ENCODE measurements around the gene ALDH16A1.

Gene ALDH16A1

GRCh38 chr19:49423985-49424303 lies 29.1 kb upstream of the ALDH16A1 start:
- DNase-seq, result no peak

DNA sequence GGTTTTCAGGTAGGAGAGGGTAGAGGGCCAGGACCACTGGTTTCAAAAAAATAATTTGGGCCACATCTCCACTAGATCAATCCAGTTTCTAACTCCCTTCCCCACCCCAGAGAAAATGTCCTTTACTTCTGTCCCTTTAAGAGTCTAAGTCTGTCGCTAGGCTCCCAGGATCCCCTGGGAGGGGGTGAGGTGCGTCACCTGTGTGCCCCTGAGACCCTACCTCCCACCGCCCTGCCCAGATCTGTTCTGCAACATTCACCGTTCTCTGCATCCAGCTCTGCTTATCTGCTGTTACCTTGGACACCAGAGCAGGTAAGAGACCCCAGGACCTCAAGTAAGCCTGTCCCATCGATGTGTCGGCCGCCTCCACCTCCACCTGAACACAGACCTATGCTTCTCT lies 27.8 kb upstream of the ALDH16A1 start, which contains the start of gene GFY:
Gene GFY (plus strand): TSS at position 211 of the 400 bp plus-strand sequence. CDS start 1,043 bp downstream, outside the sequence.
- DNase-seq, result no peak

- no peak for DNase-seq
These were observed 27.0 kb upstream of the ALDH16A1 start for GRCh38 chr19:49425922-49426592.

GRCh38 chr19:49427339-49427738 lies 25.7 kb upstream of the ALDH16A1 start:
- DNase-seq, result no peak

DNA sequence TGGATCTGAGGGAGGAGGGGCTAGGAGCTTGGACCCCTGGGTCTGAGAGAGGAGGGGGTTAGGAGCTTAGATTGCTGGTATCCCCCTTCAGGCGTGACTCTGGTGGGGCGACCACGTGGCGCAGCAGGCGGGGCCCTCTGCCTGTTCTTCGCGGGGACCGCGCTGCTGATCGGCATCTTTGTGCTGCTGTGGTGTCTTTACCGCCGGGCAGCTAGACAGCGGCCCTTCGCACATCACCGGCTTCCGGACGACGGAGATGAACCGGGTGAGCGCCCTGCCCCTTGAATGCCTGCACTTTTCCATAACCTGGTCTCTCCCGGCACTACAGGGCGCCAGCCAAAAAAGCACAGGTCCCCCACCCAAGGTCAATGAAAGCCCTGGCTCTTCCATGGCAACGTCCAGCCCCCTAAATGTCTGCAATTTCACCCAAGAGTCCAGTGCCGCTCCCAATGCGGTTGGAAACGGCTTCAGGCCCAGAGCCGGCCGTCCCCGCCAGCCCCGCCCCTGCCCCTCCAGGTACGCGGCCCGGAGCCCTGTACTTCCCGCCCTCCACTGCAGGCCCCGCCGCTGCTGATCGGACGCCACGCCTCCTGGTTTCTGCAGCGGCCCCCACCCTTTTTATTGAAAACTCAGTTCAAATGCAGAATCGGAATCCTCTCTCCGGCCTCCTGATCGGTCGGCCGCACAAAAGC lies 25.0 kb upstream of the ALDH16A1 start:
- DNase-seq, result no peak

DNA sequence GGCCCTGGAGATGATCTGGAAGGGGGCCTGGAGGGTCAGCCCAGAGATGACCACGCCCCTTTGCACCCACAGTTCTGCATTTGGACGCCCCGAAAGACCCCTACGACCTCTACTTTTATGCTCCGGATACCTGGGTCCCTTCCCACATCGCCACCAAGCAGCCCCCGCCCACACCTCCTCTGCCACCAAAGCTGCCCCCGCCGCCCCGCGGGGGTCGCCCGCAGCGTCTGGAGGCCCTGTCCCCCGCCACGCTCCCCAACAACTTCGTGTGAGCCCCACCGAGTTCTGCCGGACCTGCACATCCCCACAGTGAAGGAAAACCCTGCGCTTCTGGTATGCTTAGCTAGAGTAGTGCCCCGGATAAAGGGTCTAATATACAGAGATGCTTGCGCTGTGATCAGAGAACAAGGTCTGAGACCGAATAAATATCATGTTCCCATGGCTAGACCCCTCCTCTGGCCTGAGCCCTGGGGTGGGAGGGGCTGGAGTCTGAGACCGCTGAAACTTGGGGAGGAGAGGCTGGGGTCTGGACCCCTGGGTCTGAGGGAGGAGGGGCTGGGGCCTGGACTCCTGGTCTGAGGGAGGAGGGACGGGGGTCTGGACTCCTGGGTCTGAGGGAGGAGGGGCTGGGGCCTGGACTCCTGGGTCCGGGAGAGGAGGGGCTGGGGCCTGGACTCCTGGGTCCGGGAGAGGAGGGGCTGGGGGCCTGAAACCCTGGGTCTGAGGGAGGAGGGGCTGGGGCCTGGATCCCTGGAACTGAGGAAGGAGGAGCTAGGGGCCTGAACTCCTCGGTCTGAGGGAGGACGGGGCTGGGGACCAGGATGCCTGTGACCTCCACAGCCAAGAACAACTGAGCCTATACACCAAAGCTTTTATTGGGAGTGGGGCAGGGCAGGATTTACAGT lies 24.2 kb upstream of the ALDH16A1 start:
- DNase-seq, result no peak

DNA sequence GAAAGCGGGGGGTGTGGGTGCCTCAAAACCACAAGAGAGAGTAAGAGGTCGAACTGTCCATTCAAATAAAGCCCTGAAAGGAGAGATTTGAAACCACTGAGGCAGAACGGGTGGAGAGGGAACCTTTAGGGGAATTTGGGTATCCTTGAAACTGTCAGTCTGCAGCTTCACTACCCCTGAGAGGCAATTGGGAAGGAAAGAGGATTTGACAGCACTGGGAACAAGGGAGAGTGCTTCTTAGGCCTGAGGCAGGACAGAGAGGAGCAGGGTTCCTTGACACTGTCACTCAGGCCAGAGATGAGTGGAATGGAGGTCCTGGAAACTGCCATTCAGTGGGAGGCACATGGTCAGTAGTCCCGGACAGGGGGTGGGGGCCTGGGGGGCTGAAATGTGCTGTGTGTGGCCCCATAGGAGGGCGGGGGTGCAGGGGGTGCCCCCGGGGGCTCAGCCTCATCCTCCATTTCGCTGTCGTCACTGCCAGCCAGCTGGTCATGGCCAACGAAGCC lies 22.8 kb upstream of the ALDH16A1 start:
- DNase-seq, result no peak

DNA sequence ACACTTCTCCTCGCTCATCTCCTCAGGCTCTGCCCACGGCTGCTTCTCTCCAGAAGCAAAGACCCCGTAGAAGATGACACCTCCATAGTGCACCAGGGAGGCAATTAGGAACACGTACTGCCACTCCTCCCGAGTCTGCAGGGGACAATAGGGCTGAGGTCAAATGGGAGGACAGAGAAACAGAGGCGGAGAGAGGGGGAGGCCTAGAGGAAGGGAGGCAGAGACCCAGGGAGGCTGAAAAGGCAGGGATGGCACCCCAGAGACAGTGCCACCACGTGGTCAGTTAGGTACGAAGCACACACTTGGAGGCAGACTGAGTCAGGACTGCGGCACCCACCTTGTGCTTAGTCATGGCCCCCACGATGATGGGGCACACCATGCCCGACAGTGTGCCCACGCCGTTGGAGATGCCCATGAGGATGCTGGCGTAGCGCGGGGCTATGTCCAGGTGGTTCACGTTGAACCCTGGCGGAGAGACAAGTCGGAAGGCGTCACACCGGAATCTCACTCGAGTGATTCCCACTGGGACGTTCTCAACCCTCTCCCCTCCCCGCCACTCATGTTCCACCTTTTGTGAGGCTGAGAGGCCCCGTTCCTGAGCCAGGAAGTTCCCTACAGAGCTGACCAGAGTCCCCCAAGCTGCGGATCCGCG lies 22.2 kb upstream of the ALDH16A1 start:
- no peak for DNase-seq

DNA sequence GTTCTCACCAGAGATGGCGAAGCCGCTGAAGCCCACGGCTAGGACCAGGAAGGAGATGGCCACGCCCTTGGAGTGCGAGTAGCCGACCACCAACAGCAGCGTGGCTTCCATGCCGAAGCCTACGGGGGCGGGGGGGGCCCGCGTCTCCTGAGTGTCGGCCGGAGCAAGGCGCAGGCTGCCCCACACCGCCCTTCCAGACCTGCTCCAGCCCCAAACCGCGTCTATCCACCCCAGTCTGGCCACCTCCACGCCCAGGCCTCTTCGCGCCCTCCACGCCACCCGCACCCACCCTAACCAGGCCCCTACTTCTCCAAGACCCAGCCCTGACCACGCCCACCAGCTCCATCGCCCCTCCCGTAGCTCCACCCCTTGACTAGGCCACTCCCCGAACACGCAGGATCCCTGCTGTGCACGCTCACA lies 21.7 kb upstream of the ALDH16A1 start:
- DNase-seq, result no peak

DNA sequence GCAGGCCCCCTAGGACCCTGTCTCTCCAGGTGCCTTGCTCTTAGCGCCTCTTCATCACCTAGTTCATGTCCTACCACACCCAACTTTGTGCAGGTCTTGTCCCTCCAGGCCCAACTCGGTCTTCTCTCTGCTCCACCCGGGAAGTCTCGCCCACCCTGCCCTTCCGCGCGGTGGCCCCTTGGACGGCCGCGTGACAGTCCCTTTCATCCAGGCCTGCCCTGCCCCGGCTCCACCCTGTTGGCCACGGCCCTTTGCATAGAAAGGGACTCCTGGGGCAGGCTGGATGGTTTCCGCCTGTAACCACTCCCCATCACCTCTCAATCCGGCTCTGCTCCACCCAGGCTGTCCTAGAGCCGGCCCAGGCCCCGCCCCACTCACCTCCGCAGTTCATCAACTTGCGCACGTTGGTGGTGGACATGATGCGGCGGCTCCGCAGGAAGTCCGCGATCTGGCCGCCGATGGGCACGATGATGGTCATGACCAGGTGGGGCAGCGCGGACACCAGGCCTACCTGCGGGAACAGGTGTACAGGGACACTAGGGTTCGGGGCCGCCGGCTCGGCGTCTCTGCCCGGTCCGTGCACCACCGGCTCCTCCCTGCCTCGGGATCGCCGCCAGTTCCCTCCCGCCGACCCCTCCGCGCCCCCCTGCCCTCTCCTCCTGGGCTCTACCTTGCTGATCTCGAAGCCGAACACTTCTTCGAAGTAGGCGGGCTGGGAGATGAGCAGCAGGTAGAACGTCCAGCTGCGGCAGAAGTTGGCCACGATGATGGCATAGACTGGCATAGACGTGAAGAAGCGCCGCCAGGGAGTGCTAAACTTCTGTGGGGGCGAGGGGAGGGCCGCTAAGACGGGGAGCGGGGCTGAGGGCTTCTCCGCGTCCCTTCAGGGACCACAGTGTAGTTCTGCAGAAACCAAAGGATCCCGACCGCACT lies 20.6 kb upstream of the ALDH16A1 start:
- no peak for DNase-seq

DNA sequence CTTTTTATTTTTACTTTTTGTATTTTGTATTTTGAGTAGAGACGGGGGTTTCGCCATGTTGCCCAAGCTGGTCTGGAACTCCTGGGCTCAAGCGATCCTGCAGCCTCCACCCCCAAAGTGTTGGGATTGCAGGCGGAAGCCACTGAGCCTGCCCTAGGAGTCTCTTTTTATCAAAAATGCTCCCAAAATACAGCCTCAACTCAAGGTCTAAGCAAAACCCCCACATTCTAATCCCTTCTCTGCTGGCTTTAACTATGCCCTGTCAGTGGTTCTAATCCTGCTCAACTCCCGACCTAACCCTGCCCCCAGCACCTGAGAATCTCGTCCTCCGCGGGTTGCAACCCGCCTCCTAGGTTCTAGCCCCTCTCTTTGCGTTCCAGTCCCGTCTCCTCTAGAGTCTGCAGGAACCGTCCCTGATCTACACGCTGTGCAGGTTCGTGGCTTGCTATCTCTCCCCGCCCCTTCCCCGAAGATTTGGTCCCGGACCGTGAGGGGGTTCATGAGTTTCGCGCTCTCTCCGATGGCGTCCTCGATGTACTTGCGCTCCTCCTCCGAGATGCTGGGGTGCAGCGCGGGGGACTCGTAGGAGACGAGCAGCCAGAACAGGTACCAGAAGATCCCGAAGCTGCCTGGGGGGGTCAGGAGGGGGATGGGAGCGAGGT lies 19.7 kb upstream of the ALDH16A1 start:
- no peak for DNase-seq

- no peak for DNase-seq
These were observed 18.0 kb upstream of the ALDH16A1 start for GRCh38 chr19:49434907-49435583.

- no peak for DNase-seq
These were observed 17.4 kb upstream of the ALDH16A1 start for GRCh38 chr19:49435670-49436069.

DNA sequence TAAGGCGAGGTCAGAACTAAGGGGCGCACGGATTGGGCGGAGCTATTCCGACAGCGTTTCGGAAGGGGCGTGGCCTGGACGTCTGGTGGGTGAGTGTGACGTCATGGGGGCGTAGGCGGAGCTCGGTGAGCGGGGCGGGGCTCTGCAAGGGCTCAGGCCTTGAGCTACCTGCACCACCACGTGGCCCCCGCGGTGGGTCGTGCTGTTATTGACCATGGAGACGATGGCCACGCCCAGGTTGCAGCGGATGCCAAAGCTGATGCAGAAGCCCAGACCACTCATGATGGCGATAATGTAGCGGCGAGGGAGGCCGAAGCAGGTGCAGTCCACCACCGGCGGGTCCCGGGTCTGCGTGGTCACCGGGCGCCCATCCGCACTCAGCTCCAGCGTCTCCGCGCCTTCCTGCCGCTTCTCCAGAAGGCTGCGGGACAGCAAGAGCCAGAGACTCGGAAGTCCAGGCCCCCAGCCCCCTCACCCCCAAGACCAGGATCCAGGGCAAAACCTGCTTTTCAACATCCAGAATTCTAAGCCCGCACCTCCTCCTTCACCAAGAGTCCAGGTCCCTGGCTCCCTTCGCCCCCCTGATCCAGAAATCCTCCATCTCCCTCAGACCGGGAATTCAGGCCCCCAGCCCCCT lies 16.5 kb upstream of the ALDH16A1 start:
- no peak for DNase-seq

- DNase-seq, result no peak
These were observed 15.8 kb upstream of the ALDH16A1 start for GRCh38 chr19:49437231-49437630.

DNA sequence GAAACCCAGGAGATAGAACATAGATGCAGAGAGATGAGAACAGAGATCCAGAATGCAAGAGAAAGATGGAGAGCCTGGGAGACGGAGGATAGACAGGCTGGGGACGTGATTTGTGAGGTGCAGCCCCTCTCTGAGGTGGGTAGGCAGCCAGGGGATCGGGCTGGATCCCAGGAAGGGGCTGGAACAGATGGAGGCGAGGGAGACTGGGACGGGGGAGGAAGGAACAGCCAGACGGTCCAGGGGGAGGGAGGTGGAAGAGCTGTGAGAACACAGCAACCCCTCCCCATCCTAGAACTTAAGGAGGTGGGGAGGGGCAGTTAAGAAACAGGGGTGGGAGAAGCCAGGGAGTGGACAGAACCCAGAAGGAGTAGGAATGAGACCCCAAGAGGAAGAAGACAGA lies 14.8 kb upstream of the ALDH16A1 start:
- DNase-seq, result no peak

DNA sequence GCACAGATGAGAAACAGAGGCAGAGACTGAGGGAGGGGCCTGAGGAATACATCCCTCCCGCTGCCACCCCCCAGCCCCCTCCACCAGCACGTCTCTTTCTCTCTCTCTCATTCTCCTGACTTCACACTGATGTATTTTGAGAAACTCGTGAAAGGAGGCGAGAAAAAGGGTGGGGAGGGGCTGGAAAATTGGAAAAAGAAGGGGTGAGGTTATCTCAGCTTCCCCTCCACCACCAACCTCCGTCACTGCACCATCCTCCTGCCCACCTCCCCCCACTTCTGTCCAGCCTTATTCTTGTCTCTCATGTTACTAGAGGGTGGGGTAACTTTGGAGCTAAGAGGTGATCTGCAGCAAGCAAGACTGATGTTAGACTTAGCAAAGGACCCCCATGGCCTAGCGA lies 13.2 kb upstream of the ALDH16A1 start:
- no peak for DNase-seq

- no peak for DNase-seq
These were observed 12.4 kb upstream of the ALDH16A1 start for GRCh38 chr19:49440439-49441209.
